HCT116 (cell line): ENCODE data around the gene PCDHA3.

ENCODE experiments used
- ATF3 ChIP-seq: IDR thresholded peaks from 2 replicates; pipeline ENCODE4 v1.6.1; 2012
- CTCF ChIP-seq, 3 experiments: fragments of 200-600 bp in 1 of 3; sonication (generic) in 1 of 3; IDR thresholded peaks in 2 of 3; conservative IDR thresholded peaks in 1 of 3; 2 replicates each; pipeline ENCODE4 v1.5.1; 2012 to 2017; ENCODE audit warnings: low read depth in 2 of 3, low read length in 2 of 3, antibody characterized with exemption in 1 of 3, borderline replicate concordance in 1 of 3, control low read depth in 1 of 3, mild to moderate bottlenecking in 1 of 3, mixed read lengths in 1 of 3, mixed run types in 1 of 3, moderate library complexity in 1 of 3; ENCODE audit not compliant: insufficient read depth in 1 of 3
- JUND ChIP-seq: IDR thresholded peaks from 2 replicates; pipeline ENCODE4 v1.6.1; 2012
- POLR2A ChIP-seq: IDR thresholded peaks from 2 replicates; pipeline ENCODE4 v1.7.0; 2011; ENCODE audit warnings: borderline replicate concordance; ENCODE audit not compliant: insufficient read depth, insufficient read length; ENCODE audit errors: extremely low read depth
- POLR2AphosphoS5 ChIP-seq: IDR thresholded peaks from 2 replicates; pipeline ENCODE4 v1.6.1; 2011; ENCODE audit warnings: mild to moderate bottlenecking, low read depth, low read length, moderate library complexity
- REST ChIP-seq: IDR thresholded peaks from 2 replicates; pipeline ENCODE4 v1.6.1; 2012; ENCODE audit warnings: low read depth
- SP1 ChIP-seq: IDR thresholded peaks from 2 replicates; pipeline ENCODE4 v1.6.1; 2012; ENCODE audit warnings: low read depth
- SRF ChIP-seq: IDR thresholded peaks from 2 replicates; pipeline ENCODE4 v1.6.1; 2012; ENCODE audit warnings: low read depth
- TCF7L2 ChIP-seq: IDR thresholded peaks from 2 replicates; pipeline ENCODE4 v1.7.0; 2011; ENCODE audit warnings: borderline replicate concordance, inconsistent platforms; ENCODE audit not compliant: insufficient read depth, insufficient read length; ENCODE audit errors: extremely low read depth
- YY1 ChIP-seq: IDR thresholded peaks from 2 replicates; pipeline ENCODE4 v1.6.1; 2011; ENCODE audit warnings: low read length, low read depth, moderate library complexity, mild to moderate bottlenecking; ENCODE audit not compliant: insufficient replicate concordance; ENCODE audit errors: extremely low read depth
- ZBTB33 ChIP-seq: IDR thresholded peaks from 2 replicates; pipeline ENCODE4 v1.6.1; 2011; ENCODE audit warnings: mild to moderate bottlenecking, low read length, moderate library complexity; ENCODE audit not compliant: insufficient replicate concordance; ENCODE audit errors: extremely low read depth
- ZFX ChIP-seq: fragments of 450-650 bp; IDR thresholded peaks from 2 replicates; pipeline ENCODE4 v1.6.1; 2017
- ZNF274 ChIP-seq: fragments of 200-500 bp; sonication (Bioruptor generic); IDR thresholded peaks from 2 replicates; pipeline ENCODE4 v1.6.1; 2014; ENCODE audit warnings: mild to moderate bottlenecking, low read depth, low read length, inconsistent platforms

GRCh38 chr5:140785905-140786686 is 14.8 kb upstream of the PCDHA3 start, which contains the start of gene PCDHA1:
- TF ChIP-seq ZBTB33 (no peak), JUND (no peak), ZNF274 (no peak), YY1 (no peak), POLR2A (no peak), CTCF (IDR thresholded peaks at IDR 0.05 in 2 of 3, conservative IDR thresholded peaks at IDR 0.05 in 1 of 3; ENCODE audit: borderline replicate concordance in 1 of 3, insufficient read depth in 1 of 3, low read depth in 2 of 3, low read length in 2 of 3) (peak in 2 of 3 experiments; percentile 5 to 38; a peak in 1 of 6 replicates), ZFX (no peak), REST (no peak), POLR2AphosphoS5 (no peak), SP1 (no peak), TCF7L2 (no peak), SRF (no peak), ATF3 (no peak)
